Neutrophil (primary cell): Measurements from ENCODE around the gene UPB1.

ENCODE experiments used
- H3K27ac ChIP-seq: fragments of 200-600 bp; sonication (generic); 2 replicates; pipeline ENCODE4 v1.5.1; 2016; ENCODE audit warnings: mild to moderate bottlenecking, moderate library complexity
- H3K27me3 ChIP-seq: fragments of 200-600 bp; sonication (generic); 2 replicates; pipeline ENCODE4 v1.6.0; 2016; ENCODE audit warnings: mild to moderate bottlenecking
- H3K36me3 ChIP-seq: fragments of 200-600 bp; sonication (generic); 2 replicates; pipeline ENCODE4 v1.5.1; 2017
- H3K4me1 ChIP-seq, 2 experiments: fragments of 200-600 bp in 1 of 2; sonication (generic) in 1 of 2; 1 replicate in 1 of 2; 2 replicates in 1 of 2; pipeline versions ENCODE4 v1.5.1 to v1.6.1; 2013 to 2016; ENCODE audit warnings: low read depth in 1 of 2, low read length in 1 of 2, mild to moderate bottlenecking in 1 of 2, moderate library complexity in 1 of 2; ENCODE audit not compliant: control insufficient read depth in 1 of 2, insufficient read depth in 1 of 2
- H3K4me3 ChIP-seq, 2 experiments: fragments of 200-600 bp in 1 of 2; sonication (generic) in 1 of 2; 1 replicate in 1 of 2; 2 replicates in 1 of 2; pipeline ENCODE4 v1.5.1; 2013 to 2016; ENCODE audit warnings: low read depth in 1 of 2, low read length in 1 of 2, mild to moderate bottlenecking in 1 of 2, moderate library complexity in 1 of 2
- H3K9me3 ChIP-seq: fragments of 200-600 bp; sonication (generic); 2 replicates; pipeline ENCODE4 v1.5.1; 2016
- TF ChIP-seq, protein P1 (sequence below): fragments of 200-600 bp; sonication (generic); IDR thresholded peaks from 2 replicates; pipeline ENCODE4 v1.5.1; 2016; ENCODE audit warnings: antibody characterized with exemption

The UPB1 gene

GRCh38 chr22:24495365-24495675, 188 bp downstream of the UPB1 start:
- no peak overlapping the region for H3K4me3 ChIP-seq
- H3K4me1 ChIP-seq: peaks cover 49 to 59% of the 10 kb centered on the region in 2 experiments
- no peak overlapping the region for H3K27ac ChIP-seq
- H3K9me3 ChIP-seq: no peaks in the 10 kb centered on the region
- H3K36me3 ChIP-seq: no peaks in the 10 kb centered on the region
- H3K27me3 ChIP-seq: peaks cover 26% of the 10 kb centered on the region
- TF ChIP-seq, protein P1, sequence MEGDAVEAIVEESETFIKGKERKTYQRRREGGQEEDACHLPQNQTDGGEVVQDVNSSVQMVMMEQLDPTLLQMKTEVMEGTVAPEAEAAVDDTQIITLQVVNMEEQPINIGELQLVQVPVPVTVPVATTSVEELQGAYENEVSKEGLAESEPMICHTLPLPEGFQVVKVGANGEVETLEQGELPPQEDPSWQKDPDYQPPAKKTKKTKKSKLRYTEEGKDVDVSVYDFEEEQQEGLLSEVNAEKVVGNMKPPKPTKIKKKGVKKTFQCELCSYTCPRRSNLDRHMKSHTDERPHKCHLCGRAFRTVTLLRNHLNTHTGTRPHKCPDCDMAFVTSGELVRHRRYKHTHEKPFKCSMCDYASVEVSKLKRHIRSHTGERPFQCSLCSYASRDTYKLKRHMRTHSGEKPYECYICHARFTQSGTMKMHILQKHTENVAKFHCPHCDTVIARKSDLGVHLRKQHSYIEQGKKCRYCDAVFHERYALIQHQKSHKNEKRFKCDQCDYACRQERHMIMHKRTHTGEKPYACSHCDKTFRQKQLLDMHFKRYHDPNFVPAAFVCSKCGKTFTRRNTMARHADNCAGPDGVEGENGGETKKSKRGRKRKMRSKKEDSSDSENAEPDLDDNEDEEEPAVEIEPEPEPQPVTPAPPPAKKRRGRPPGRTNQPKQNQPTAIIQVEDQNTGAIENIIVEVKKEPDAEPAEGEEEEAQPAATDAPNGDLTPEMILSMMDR: no peak

DNA sequence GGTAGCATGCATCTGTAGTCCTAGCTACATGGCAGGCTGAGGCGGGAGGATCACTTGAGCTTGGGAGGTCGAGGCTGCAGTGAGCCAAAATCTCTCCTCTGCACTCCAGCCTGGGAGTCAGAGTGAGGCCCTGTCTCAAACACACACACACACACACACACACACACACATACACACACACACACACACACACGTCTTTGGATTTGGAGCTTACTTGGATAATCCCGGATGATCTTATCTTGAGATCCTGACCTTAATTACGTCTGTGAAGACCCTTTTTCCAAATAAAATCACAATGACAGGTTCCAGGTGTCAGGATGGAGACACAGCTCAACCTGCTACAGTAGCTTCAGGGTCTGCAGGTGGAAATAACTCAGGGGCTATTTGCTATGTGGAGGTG, 1.1 kb downstream of the UPB1 start:
- Histone ChIP-seq H3K27me3 (peaks cover 26% of the 10 kb centered on the region), H3K4me3 (no peak overlapping the region), H3K27ac (no peak overlapping the region), H3K36me3 (no peaks in the 10 kb centered on the region), H3K4me1 (peaks cover 49 to 61% of the 10 kb centered on the region in 2 experiments), H3K9me3 (no peaks in the 10 kb centered on the region)
- TF ChIP-seq, protein P1: no peak

GRCh38 chr22:24496661-24497060, 1.5 kb downstream of the UPB1 start:
- H3K36me3 ChIP-seq: no peaks in the 10 kb centered on the region
- TF ChIP-seq, protein P1: no peak
- H3K27ac ChIP-seq: peak overlapping the region; percentile 76
- H3K27me3 ChIP-seq: peaks cover 26% of the 10 kb centered on the region
- H3K4me3 ChIP-seq: no peak overlapping the region
- no peaks in the 10 kb centered on the region for H3K9me3 ChIP-seq
- peaks cover 52 to 66% of the 10 kb centered on the region in 2 experiments for H3K4me1 ChIP-seq

GRCh38 chr22:24497841-24498258, 2.7 kb downstream of the UPB1 start:
- H3K4me3 ChIP-seq: no peak overlapping the region
- H3K27ac ChIP-seq: peak overlapping the region; percentile 76
- H3K9me3 ChIP-seq: no peaks in the 10 kb centered on the region
- peaks cover 64 to 77% of the 10 kb centered on the region in 2 experiments for H3K4me1 ChIP-seq
- TF ChIP-seq, protein P1: no peak
- peaks cover 26% of the 10 kb centered on the region for H3K27me3 ChIP-seq
- H3K36me3 ChIP-seq: no peaks in the 10 kb centered on the region

DNA sequence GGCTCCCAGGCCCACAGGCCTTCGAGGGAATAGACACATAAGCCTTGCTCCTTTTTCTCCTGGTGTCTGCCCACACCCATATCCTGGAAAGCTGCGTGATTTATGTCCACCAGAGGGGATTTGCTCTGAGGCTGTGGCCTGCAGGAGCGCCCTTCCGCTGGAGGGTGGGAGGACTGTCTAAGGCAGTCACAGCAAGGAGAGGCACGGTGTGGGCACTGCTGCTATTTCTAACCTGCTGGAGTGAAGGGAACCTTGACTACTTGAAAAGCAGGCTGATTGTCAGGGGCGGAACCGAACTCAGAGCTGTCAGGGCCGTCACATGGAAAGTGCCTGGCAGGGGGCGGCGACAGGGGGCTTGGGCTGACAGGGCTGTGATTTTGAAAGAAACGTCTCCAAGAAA, 3.7 kb downstream of the UPB1 start:
- TF ChIP-seq, protein P1: no peak
- Histone ChIP-seq H3K9me3 (no peaks in the 10 kb centered on the region), H3K4me3 (no peak overlapping the region), H3K27ac (peak overlapping the region; percentile 76), H3K27me3 (peaks cover 19% of the 10 kb centered on the region), H3K4me1 (peaks cover 74 to 87% of the 10 kb centered on the region in 2 experiments), H3K36me3 (no peaks in the 10 kb centered on the region)

DNA sequence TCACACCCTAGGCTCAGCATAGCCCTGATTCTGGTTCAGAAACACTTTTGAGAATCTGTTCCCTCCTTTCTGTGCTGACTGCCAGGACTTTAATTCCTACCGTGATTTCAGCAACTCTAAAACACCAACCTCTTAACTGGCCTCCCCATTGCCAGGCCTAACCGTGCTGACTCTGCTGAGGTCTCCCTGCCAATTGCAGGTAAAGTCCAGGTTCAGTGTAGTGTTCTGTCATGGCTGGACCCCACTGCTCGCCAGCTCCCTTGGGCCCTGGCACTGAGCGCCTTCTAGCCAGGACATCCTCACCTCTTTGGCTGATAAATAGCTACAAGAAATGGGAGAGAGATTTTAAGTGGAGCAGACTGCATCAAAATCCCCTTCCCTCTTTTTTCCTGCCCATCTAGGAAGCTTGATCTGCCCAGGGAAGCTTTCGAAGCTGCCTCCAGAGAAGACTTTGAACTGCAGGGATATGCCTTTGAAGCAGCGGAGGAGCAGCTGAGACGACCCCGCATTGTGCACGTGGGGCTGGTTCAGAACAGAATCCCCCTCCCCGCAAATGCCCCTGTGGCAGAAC, 4.7 kb downstream of the UPB1 start:
- TF ChIP-seq, protein P1: no peak
- Histone ChIP-seq H3K4me1 (peaks cover 75 to 88% of the 10 kb centered on the region in 2 experiments), H3K36me3 (no peaks in the 10 kb centered on the region), H3K4me3 (no peak overlapping the region), H3K9me3 (no peaks in the 10 kb centered on the region), H3K27ac (no peak overlapping the region), H3K27me3 (peaks cover 10% of the 10 kb centered on the region)
